Stimulated activated naive CD4-positive, alpha-beta T cell (primary cell): ENCODE measurements around the gene COL4A4.
"Not testable (repeated sequence)": the region's sequence is repeated elsewhere in the genome, so short reads cannot be mapped to it uniquely, and the experiment has no call there.

Source experiments
- DNase-seq, 6 experiments: peaks; one replicate each; lab custom pipeline; 2025; lab: John Stamatoyannopoulos, UW

Gene COL4A4

GRCh38 chr2:227163998-227164762 lies at the start of gene COL4A4, which contains the start of gene COL4A3:
COL4A4 (minus strand) TSS chr2:227164205; CDS start chr2:227147483, 16,722 bp downstream.
COL4A3 (plus strand) TSS chr2:227164624; CDS start chr2:227164727, 103 bp downstream.
- DNase-seq: no peak

- DNase-seq: no peak
Measured at GRCh38 chr2:227207573-227207972, 43.6 kb upstream of the COL4A4 start.

- DNase-seq: no peak
Measured at GRCh38 chr2:227206406-227206805, 42.4 kb upstream of the COL4A4 start.

GRCh38 chr2:227205701-227206100 lies 41.7 kb upstream of the COL4A4 start:
- no peak for DNase-seq

- DNase-seq: no peak
Measured at GRCh38 chr2:227204452-227204851, 40.4 kb upstream of the COL4A4 start.

- DNase-seq: no peak
Measured at GRCh38 chr2:227201771-227202170, 37.8 kb upstream of the COL4A4 start.

GRCh38 chr2:227198866-227199265 lies 34.9 kb upstream of the COL4A4 start:
- no peak for DNase-seq

- no peak for DNase-seq
Measured at GRCh38 chr2:227194219-227194618, 30.2 kb upstream of the COL4A4 start.

GRCh38 chr2:227192491-227192890 lies 28.5 kb upstream of the COL4A4 start:
- DNase-seq: no peak

GRCh38 chr2:227191367-227191766 lies 27.4 kb upstream of the COL4A4 start:
- no peak for DNase-seq

- DNase-seq: no peak
Measured at GRCh38 chr2:227188292-227188691, 24.3 kb upstream of the COL4A4 start.

GRCh38 chr2:227186751-227187150 lies 22.7 kb upstream of the COL4A4 start:
- DNase-seq: no peak

GRCh38 chr2:227185615-227186232 lies 21.7 kb upstream of the COL4A4 start:
- no peak for DNase-seq

- no peak for DNase-seq
Measured at GRCh38 chr2:227183657-227184367, 19.8 kb upstream of the COL4A4 start.

GRCh38 chr2:227182765-227183164 lies 18.8 kb upstream of the COL4A4 start:
- no peak for DNase-seq

GRCh38 chr2:227180770-227181169 lies 16.8 kb upstream of the COL4A4 start:
- DNase-seq: no peak

GRCh38 chr2:227179988-227180685 lies 16.1 kb upstream of the COL4A4 start:
- DNase-seq: no peak

- no peak for DNase-seq
Measured at GRCh38 chr2:227177592-227178336, 13.8 kb upstream of the COL4A4 start.

GRCh38 chr2:227171779-227172178 lies 7.8 kb upstream of the COL4A4 start:
- not testable (repeated sequence) for DNase-seq

GRCh38 chr2:227164763-227165291 lies 822 bp upstream of the COL4A4 start:
- no peak for DNase-seq

GRCh38 chr2:227163485-227163997 lies 464 bp downstream of the COL4A4 start:
- DNase-seq: no peak
